Right atrium auricular region (tissue), 2 donors: Measurements from ENCODE around the gene PPTC7. TPM values are rescaled to one million over a fixed set of nuclear protein-coding genes. Genes with fewer than 3 reads are reported as not detected.

Source experiments
- DNase-seq: peaks from one replicate; pipeline ENCODE4 v3.0.0-alpha.2; 2019; ENCODE audit warnings: low spot score
- H3K27ac ChIP-seq, 2 donors: fragments of 200-600 bp; sonication (generic); 1 replicate in 1 of 2; 2 replicates in 1 of 2; pipeline ENCODE4 v1.5.1; 2016 to 2019
- H3K27me3 ChIP-seq, 2 donors: fragments of 200-600 bp; sonication (generic); one replicate each; pipeline versions ENCODE4 v1.5.1 to v1.6.0; 2017 to 2019
- H3K36me3 ChIP-seq: fragments of 200-600 bp; sonication (generic); one replicate; pipeline ENCODE4 v1.5.1; 2016
- H3K4me1 ChIP-seq, 2 donors: fragments of 200-600 bp; sonication (generic); one replicate each; pipeline versions ENCODE4 v1.5.1 to v1.6.0; 2017 to 2019
- H3K4me3 ChIP-seq, 2 donors: fragments of 200-600 bp; sonication (generic); 1 replicate in 1 of 2; 2 replicates in 1 of 2; pipeline ENCODE4 v1.5.1; 2017 to 2019; ENCODE audit warnings: mild to moderate bottlenecking in 1 of 2, moderate library complexity in 1 of 2
- H3K9me3 ChIP-seq, 2 donors: fragments of 200-600 bp; sonication (generic); one replicate each; pipeline ENCODE4 v1.5.1; 2019
- CTCF ChIP-seq, 2 donors: fragments of 200-600 bp; sonication (generic); IDR thresholded peaks; one replicate each; pipeline ENCODE4 v1.5.1; 2019; ENCODE audit warnings: antibody characterized with exemption in 2 of 2
- total RNA-seq, 2 donors: library from RNA; depleted of rRNA; stranded (reverse); fragments of >200 nt; gene quantifications; one replicate each; pipeline ENCODE4 v1.1.0, GENCODE V29; 2016

PPTC7 gene
- total RNA-seq = 10 to 100 TPM; 32.1 to 53.6 TPM

- Histone ChIP-seq H3K4me3 (peak within 1 kb of the TSS; percentile 93 to 94), H3K36me3 (no peaks in the 10 kb centered on the region), H3K9me3 (no peaks in the 10 kb centered on the region), H3K4me1 (peaks cover 0 to 63% of the 10 kb centered on the region in 2 donors), H3K27me3 (no peaks in the 10 kb centered on the region), H3K27ac (peak within 1 kb of the TSS; percentile 97 to 98)
- DNase-seq = peak; percentile 99
- TF ChIP-seq CTCF (IDR thresholded peaks at IDR 0.05) = no peak
Measured at GRCh38 chr12:110583137-110584059, at the start of gene PPTC7. TSS of gene PPTC7 (minus strand) at chr12:110583318. CDS start at chr12:110583031, 287 bp downstream.

GRCh38 chr12:110627500-110628195, 44.5 kb upstream of the PPTC7 start:
- H3K4me3 ChIP-seq = no peak overlapping the region
- H3K9me3 ChIP-seq = no peaks in the 10 kb centered on the region
- no peak for TF ChIP-seq CTCF (IDR thresholded peaks at IDR 0.05)
- no peak overlapping the region for H3K27ac ChIP-seq
- peaks cover 31% of the 10 kb centered on the region for H3K36me3 ChIP-seq
- DNase-seq = no peak
- no peaks in the 10 kb centered on the region for H3K4me1 ChIP-seq
- no peaks in the 10 kb centered on the region for H3K27me3 ChIP-seq

GRCh38 chr12:110622582-110622981, 39.5 kb upstream of the PPTC7 start:
- Histone ChIP-seq H3K4me3 (no peak overlapping the region), H3K4me1 (no peaks in the 10 kb centered on the region)

GRCh38 chr12:110619534-110619953, 36.4 kb upstream of the PPTC7 start:
- no peaks in the 10 kb centered on the region for H3K9me3 ChIP-seq
- H3K27ac ChIP-seq = no peak overlapping the region
- H3K4me1 ChIP-seq = peaks cover 0 to 3% of the 10 kb centered on the region in 2 donors
- no peak for TF ChIP-seq CTCF (IDR thresholded peaks at IDR 0.05)
- H3K4me3 ChIP-seq = no peak overlapping the region
- no peak for DNase-seq
- no peaks in the 10 kb centered on the region for H3K36me3 ChIP-seq
- no peaks in the 10 kb centered on the region for H3K27me3 ChIP-seq

More at GRCh38 chr12:110622582-110622981, 39.5 kb upstream of the PPTC7 start:
- Histone ChIP-seq H3K27me3 (no peaks in the 10 kb centered on the region), H3K36me3 (peaks cover 7% of the 10 kb centered on the region), H3K9me3 (no peaks in the 10 kb centered on the region), H3K27ac (no peak overlapping the region)
- no peak for DNase-seq
- TF ChIP-seq CTCF (IDR thresholded peaks at IDR 0.05) = no peak

- no peak for DNase-seq
- Histone ChIP-seq H3K27me3 (no peaks in the 10 kb centered on the region), H3K27ac (no peak overlapping the region), H3K9me3 (no peaks in the 10 kb centered on the region), H3K4me1 (peaks cover 0 to 5% of the 10 kb centered on the region in 2 donors), H3K4me3 (no peak overlapping the region), H3K36me3 (no peaks in the 10 kb centered on the region)
- no peak for TF ChIP-seq CTCF (IDR thresholded peaks at IDR 0.05)
Measured at GRCh38 chr12:110616471-110617115, 33.5 kb upstream of the PPTC7 start.
